UCSD-AML1 (cell line): ENCODE results near the gene ACSS2.

Source experiments
- DNase-seq: peaks from one replicate; lab custom pipeline; 2025; ENCODE audit not compliant: unreplicated experiment; lab: John Stamatoyannopoulos, UW

ACSS2 gene

GRCh38 chr20:34876406-34877282, at the start of gene ACSS2:
ACSS2 (plus strand) TSS chr20:34876612; CDS start chr20:34876646, 34 bp downstream.
- DNase-seq: peak; percentile 98

DNA sequence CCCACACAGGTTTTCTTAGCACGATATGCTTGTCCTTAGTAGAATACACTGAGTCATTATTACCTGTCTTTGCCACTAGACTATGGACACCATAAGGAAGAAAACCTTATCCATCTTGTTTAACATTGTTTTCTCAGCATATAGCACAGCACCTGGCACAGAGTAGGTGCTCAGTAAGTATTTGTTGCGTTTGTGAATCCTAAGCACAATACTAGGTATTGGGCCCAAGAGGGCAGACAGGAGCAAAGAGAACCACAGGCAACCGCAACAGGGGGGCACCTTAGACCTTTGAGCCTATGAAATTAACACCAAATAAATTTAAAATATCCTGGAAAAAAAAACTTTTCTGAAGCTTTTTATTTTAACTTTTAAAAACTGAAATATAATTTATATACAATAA, 47.2 kb upstream of the ACSS2 start:
- DNase-seq: no peak

DNA sequence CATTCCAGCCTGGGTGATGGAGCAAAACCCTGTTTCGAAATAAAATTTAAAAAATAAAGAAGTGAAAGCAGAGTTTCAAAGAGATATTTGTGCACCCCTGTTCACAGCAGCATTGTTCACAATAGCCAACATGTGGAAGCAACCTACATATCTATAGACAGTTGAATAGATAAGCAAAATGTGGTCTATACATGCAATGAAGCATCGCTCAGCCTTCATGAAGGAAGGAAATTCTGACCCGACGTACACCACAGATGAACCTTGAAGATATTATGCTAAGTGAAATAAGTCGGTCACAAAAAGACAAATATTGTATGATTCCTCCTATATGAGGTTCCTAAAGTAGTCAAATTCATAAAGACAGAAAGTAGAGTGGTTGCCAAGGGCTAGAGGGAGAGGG, 44.5 kb upstream of the ACSS2 start:
- DNase-seq: no peak

GRCh38 chr20:34834459-34834893, 41.9 kb upstream of the ACSS2 start:
- DNase-seq: peak; percentile 14

GRCh38 chr20:34842143-34842542, 34.3 kb upstream of the ACSS2 start:
- no peak for DNase-seq

- DNase-seq: no peak
Observed at GRCh38 chr20:34843421-34843820, 33.0 kb upstream of the ACSS2 start.

GRCh38 chr20:34848597-34848996, 27.8 kb upstream of the ACSS2 start:
- no peak for DNase-seq

GRCh38 chr20:34849778-34850177, 26.6 kb upstream of the ACSS2 start:
- DNase-seq: no peak

GRCh38 chr20:34850969-34851368, 25.4 kb upstream of the ACSS2 start:
- no peak for DNase-seq

GRCh38 chr20:34852298-34852697, 24.1 kb upstream of the ACSS2 start:
- DNase-seq: no peak

- no peak for DNase-seq
Observed at GRCh38 chr20:34859367-34859766, 17.0 kb upstream of the ACSS2 start.

DNA sequence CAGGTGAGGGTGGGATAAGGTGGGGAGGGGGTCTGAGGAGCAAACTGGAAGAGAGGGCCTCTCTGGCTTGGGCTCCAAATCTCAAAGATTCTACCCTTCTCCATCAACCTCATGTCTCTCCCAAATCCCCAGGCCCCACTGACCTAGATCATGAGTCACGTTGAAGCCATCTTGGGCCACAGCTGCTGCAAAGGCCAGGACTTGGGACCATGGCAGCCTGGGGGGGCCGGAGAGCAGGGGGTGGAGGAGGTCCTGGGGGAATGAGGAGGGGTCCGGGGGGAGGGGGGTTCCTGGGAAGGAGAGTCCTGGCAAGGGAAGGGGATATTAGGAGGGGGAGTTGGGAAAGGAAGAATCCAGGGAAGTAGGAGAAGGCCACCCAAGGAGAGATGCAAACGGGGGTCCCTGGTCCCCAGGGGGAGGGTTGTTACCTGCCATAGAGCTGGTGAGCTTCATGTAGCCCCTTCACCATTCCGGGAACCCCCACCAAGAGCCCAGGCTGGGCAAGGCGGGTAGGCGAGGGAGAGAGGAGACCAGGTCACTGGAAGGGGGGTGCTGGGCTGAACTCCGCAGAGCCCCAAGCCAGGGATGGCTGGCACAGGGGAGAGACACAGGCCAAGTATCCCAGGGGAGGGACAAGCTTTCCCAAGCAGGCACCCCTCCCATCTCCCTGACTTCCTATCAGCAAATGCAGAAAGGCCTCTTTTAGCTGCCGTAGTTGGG, 16.4 kb upstream of the ACSS2 start:
- no peak for DNase-seq

- DNase-seq: no peak
Observed at GRCh38 chr20:34861386-34862084, 14.9 kb upstream of the ACSS2 start.

DNA sequence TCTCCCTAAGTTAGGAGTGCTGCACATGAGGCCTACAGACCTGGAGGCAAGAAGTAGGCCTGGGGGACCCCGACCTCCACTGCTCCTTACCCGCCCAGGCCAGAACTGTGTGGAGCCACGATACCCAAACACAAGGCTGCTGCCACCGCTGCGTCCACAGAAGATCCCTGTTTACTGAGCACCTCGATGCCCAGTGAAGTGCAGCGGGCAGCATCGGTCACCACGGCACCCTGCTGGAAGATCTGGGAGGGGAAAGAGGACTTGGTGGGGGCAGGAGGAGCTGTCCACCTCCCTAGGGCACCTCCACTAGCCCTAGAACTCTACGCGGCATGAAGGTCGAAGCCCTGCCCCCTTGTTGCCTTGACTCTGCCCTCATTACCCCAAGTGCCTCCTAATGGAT, 13.7 kb upstream of the ACSS2 start:
- DNase-seq: no peak

- no peak for DNase-seq
Observed at GRCh38 chr20:34863421-34863965, 12.9 kb upstream of the ACSS2 start.

- DNase-seq: no peak
Observed at GRCh38 chr20:34864216-34864615, 12.2 kb upstream of the ACSS2 start.

GRCh38 chr20:34871320-34871926, 5.0 kb upstream of the ACSS2 start:
- no peak for DNase-seq

GRCh38 chr20:34871966-34872621, 4.3 kb upstream of the ACSS2 start:
- DNase-seq: no peak

GRCh38 chr20:34872622-34873224, 3.7 kb upstream of the ACSS2 start, which contains the start of gene GGT7:
GGT7 (minus strand) TSS chr20:34872856; CDS start chr20:34872815, 41 bp downstream.
- DNase-seq: peak; percentile 78

DNA sequence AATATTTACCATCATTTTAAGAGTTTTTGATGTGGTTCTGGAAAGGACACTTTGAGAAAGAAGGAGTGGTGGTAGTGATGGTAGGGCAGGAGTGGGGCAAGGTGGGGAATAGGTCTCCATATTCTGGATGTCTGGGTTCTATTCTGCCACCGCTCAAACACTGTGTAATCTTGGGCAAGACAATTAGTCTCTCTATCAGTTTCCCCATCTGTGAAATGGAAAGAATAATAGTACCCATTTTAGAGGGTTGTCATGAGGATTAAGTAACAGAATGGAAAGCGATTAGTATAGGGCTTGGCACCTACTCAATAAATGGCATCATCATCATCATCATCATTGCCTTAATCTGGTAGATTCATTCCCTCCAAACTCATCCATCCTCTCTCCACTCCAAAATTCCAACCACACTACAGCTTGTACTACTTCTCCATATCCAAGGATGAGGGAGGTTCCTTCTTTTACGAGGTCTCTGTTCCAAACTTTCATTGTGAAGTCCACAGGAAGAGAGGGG, 2.8 kb upstream of the ACSS2 start:
- DNase-seq: no peak
